Measurements from ENCODE around the gene ELL2. TPM values are rescaled to one million over a fixed set of nuclear protein-coding genes. Genes with fewer than 3 reads are reported as not detected.
A peak's percentile ranks its signal among the peaks of the same experiment; 100 is the strongest.

The ELL2 gene
- total RNA-seq, 4 donors from 2014 or later = 5.8 to 46.8 (median 19.7) TPM

DNA sequence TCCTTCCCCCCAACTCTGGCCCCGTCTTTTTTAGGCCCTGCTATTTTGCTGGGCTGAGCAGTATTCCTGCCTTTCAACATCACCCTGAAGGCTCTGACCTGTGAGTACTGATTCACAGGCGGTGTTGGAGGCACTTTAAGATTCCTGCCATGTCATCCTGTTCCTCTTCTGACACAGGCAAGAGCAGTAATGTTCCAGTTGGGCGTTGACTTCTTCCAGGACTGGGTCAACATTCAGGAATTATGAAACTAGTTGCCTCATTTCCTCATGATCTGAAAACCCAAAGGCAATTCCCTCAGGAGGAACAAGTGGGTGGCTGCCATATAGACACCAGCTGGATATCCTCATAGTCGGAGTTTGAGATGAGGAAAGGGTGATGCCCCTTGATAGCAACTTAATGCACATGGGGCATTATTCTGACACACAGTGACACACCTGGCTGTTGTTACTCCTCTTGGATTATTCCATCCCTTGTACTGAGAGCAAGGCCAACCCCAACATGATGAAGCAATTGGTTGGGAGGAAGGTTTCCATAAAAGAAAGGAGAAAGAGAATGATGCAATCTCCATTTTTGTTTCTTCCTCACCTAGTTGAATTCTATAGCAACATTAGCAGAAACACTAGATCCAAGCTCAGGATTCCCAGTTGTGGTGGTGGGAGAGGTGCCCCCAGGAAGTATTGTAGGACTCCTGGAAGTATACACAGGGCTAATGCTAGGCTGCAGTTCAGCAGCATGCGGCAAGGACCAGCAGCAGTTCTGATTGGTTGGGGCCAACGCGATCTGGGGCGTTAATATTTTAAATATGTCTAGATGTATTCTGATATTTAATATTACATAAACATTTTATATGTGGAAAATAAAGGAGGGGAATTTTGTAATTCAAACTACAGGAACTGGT is 119.5 kb downstream of the ELL2 start:
- intact Hi-C loops (cut with DNase I; ENCODE audit: low total_unique reads) (loop anchor here (10.0 kb wide), 1 partner anchor 197 kb away; the partner anchor contains the start of gene RFESD), in situ Hi-C loops (cut with MboI; ENCODE audit: low pct_ligation_motif_present in 1 of 4, low pct_unique_long_range_greater_than_20kb in 1 of 4, low sequenced_read_pairs in 3 of 4) (loop anchor here in 2 of 4 donors (10.0 kb wide), 1 partner anchor 177 kb away; no protein-coding TSS in a partner anchor)
- Histone ChIP-seq H3K4me3 (no peak overlapping the region), H3K27ac (peak overlapping the region; percentile 44 to 74 (median 68)), H3K27me3 (no peaks in the 10 kb centered on the region), H3K9me3 (no peaks in the 10 kb centered on the region), H3K4me1 (peaks cover 0 to 30% (median 23%) of the 10 kb centered on the region in 4 donors), H3K36me3 (no peaks in the 10 kb centered on the region)
- TF ChIP-seq, protein P1, sequence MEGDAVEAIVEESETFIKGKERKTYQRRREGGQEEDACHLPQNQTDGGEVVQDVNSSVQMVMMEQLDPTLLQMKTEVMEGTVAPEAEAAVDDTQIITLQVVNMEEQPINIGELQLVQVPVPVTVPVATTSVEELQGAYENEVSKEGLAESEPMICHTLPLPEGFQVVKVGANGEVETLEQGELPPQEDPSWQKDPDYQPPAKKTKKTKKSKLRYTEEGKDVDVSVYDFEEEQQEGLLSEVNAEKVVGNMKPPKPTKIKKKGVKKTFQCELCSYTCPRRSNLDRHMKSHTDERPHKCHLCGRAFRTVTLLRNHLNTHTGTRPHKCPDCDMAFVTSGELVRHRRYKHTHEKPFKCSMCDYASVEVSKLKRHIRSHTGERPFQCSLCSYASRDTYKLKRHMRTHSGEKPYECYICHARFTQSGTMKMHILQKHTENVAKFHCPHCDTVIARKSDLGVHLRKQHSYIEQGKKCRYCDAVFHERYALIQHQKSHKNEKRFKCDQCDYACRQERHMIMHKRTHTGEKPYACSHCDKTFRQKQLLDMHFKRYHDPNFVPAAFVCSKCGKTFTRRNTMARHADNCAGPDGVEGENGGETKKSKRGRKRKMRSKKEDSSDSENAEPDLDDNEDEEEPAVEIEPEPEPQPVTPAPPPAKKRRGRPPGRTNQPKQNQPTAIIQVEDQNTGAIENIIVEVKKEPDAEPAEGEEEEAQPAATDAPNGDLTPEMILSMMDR (IDR thresholded peaks at IDR 0.05) = no peak
- TF ChIP-seq POLR2AphosphoS5 (IDR thresholded peaks at IDR 0.05) = peak; percentile 47 to 84 (median 59)
- 75 to 98% methylated on average over 5 to 8 of the region's 8 CpGs for WGBS, 2 donors (ENCODE audit: low coverage in 1 of 2)
- peak; percentile 56 for DNase-seq

DNA sequence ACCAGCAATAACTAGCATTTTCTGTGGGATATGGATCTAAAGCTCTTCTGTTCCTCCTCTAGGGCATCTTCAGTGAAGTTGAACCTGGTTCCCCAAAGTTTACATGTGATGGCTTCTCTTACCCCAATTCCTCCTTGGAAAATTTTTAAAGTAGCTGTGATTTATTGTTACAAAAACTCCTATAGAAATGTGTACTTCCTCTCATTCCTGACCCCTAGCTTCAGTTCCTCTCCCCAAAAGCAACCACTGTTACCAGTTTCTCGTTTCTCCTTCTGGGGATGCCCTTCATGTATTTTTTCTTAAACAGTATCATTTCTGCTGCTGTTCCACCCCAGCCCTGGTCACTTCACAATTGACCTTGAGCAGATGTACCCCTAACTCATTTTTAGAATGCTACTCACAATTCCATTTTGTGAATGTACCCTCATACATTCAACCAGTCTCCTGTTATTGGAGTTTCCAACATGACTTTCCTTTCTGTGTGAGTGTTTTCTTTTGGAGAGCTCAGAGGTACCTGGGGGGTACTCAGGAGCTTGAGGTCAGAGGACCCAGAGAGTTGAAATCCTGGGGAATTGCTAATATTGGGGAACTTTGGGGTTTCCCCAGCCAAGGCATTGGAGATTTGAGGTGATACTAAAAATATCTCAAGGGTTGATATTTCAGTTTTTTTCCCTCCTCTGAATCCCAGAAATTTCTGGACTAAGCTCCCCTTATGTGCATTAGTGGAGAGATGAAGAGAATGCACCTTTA is 120.5 kb downstream of the ELL2 start:
- Histone ChIP-seq H3K4me3 (no peak overlapping the region), H3K27me3 (no peaks in the 10 kb centered on the region), H3K9me3 (no peaks in the 10 kb centered on the region), H3K27ac (peak overlapping the region; percentile 44 to 74 (median 68)), H3K36me3 (no peaks in the 10 kb centered on the region), H3K4me1 (peaks cover 1 to 27% (median 23%) of the 10 kb centered on the region in 4 donors)
- 79% methylated on average over 1 of the region's 1 CpG; no CpG with 5 or more reads in 1 of the 2 donors for WGBS, 2 donors (ENCODE audit: low coverage in 1 of 2)
- intact Hi-C loops (cut with DNase I; ENCODE audit: low total_unique reads) (loop anchor here (10.0 kb wide), 1 partner anchor 196 kb away; the partner anchor contains the start of gene RFESD), in situ Hi-C loops (cut with MboI; ENCODE audit: low pct_ligation_motif_present in 1 of 4, low pct_unique_long_range_greater_than_20kb in 1 of 4, low sequenced_read_pairs in 3 of 4) (loop anchor here in 2 of 4 donors (10.0 kb wide), 1 partner anchor 176 kb away; no protein-coding TSS in a partner anchor)
- no peak for TF ChIP-seq EP300 (IDR thresholded peaks at IDR 0.05; ENCODE audit: low read depth)
- TF ChIP-seq, protein P1 (IDR thresholded peaks at IDR 0.05) = no peak
- TF ChIP-seq POLR2AphosphoS5 (IDR thresholded peaks at IDR 0.05) = no peak
- TF ChIP-seq POLR2A (IDR thresholded peaks at IDR 0.05) = no peak
- DNase-seq = no peak

DNA sequence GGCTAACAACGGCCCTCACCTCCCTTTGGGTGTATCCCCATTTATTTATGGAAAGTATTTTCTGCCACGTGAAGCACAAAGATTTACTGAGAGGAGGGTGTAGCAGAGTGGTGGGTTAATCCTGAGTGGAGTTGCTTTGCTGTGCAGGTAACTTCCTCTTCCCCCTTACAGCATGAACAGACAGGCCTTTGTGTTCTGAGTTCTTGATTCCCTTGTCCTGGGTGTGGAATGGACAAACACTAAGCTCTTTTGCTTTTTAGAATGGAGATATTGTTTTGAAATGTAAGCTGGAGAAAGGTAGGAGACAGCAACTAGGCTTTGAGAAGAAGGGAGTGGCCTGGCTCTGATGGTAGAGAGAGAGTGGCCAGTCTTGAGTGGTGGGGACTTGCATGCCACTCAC is 122.0 kb downstream of the ELL2 start:
- Histone ChIP-seq H3K4me3 (no peak overlapping the region), H3K4me1 (peaks cover 5 to 39% (median 29%) of the 10 kb centered on the region in 4 donors), H3K27me3 (no peaks in the 10 kb centered on the region), H3K9me3 (no peaks in the 10 kb centered on the region), H3K36me3 (no peaks in the 10 kb centered on the region), H3K27ac (peak overlapping the region in 3 of 4 donors; percentile 26 to 74 (median 45))
- TF ChIP-seq EP300 (IDR thresholded peaks at IDR 0.05; ENCODE audit: low read depth) = no peak
- TF ChIP-seq, protein P1 (IDR thresholded peaks at IDR 0.05) = no peak
- no peak for TF ChIP-seq POLR2AphosphoS5 (IDR thresholded peaks at IDR 0.05)
- TF ChIP-seq POLR2A (IDR thresholded peaks at IDR 0.05) = no peak
- in situ Hi-C loops (cut with MboI; ENCODE audit: low pct_ligation_motif_present in 1 of 4, low pct_unique_long_range_greater_than_20kb in 1 of 4, low sequenced_read_pairs in 3 of 4) (loop anchor here in 2 of 4 donors (10.0 kb wide), 1 partner anchor 175 kb away; no protein-coding TSS in a partner anchor), intact Hi-C loops (cut with DNase I; ENCODE audit: low total_unique reads) (loop anchor here (10.0 kb wide), 1 partner anchor 195 kb away; the partner anchor contains the start of gene RFESD)
- 44 to 46% methylated on average over 2 of the region's 2 CpGs for WGBS, 2 donors (ENCODE audit: low coverage in 1 of 2)
- no peak for DNase-seq

DNA sequence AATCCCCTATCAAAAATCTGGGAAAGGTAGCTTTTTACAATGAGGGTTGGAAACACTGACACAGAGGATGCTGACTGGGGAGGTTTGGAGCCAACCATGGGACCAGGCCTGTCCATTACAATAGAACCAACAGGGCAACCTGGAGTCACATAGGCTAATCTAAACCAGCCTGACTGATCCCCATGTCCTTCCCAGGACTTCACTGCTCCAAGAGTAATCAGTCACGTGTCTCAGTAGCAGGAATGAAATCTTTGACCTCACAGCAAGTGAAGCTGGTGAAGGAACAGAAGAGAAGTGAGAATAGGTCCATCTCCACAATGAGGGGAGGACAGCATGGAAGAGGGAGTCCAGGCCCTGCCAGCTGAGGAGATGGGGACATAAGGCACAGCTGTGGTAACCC is 123.1 kb downstream of the ELL2 start:
- Histone ChIP-seq H3K27me3 (no peaks in the 10 kb centered on the region), H3K9me3 (no peaks in the 10 kb centered on the region), H3K4me3 (no peak overlapping the region), H3K36me3 (no peaks in the 10 kb centered on the region), H3K27ac (no peak overlapping the region), H3K4me1 (peaks cover 5 to 46% (median 29%) of the 10 kb centered on the region in 4 donors)
- 88% methylated on average over 1 of the region's 1 CpG; no CpG with 5 or more reads in 1 of the 2 donors for WGBS, 2 donors (ENCODE audit: low coverage in 1 of 2)
- in situ Hi-C loops (cut with MboI; ENCODE audit: low pct_ligation_motif_present in 1 of 4, low pct_unique_long_range_greater_than_20kb in 1 of 4, low sequenced_read_pairs in 3 of 4) = no loop called here
- no peak for DNase-seq
- intact Hi-C loops (cut with DNase I; ENCODE audit: low total_unique reads) = no loop called here
- TF ChIP-seq POLR2AphosphoS5 (IDR thresholded peaks at IDR 0.05) (no peak), POLR2A (IDR thresholded peaks at IDR 0.05) (no peak), EP300 (IDR thresholded peaks at IDR 0.05; ENCODE audit: low read depth) (no peak)
- TF ChIP-seq, protein P1 (IDR thresholded peaks at IDR 0.05) = no peak
